Activated naive CD4-positive, alpha-beta T cell (primary cell): Measurements from ENCODE around the gene CECR2.

Experiments
- DNase-seq, 4 experiments: peaks; one replicate each; lab custom pipeline; 2025; lab: John Stamatoyannopoulos, UW

CECR2 gene

GRCh38 chr22:17460895-17461294 is 91.6 kb downstream of the CECR2 start:
- DNase-seq, result no peak

GRCh38 chr22:17470880-17471500 is 101.7 kb downstream of the CECR2 start:
- DNase-seq, result no peak

GRCh38 chr22:17471886-17472535 is 102.8 kb downstream of the CECR2 start:
- no peak for DNase-seq

- DNase-seq, result no peak
Measured at GRCh38 chr22:17472932-17473331, 103.7 kb downstream of the CECR2 start.

- no peak for DNase-seq
Measured at GRCh38 chr22:17475318-17476230, 106.3 kb downstream of the CECR2 start.

GRCh38 chr22:17476838-17477237 is 107.6 kb downstream of the CECR2 start:
- DNase-seq, result no peak

- DNase-seq, result no peak
Measured at GRCh38 chr22:17477391-17477833, 108.2 kb downstream of the CECR2 start.

GRCh38 chr22:17479135-17479534 is 109.9 kb downstream of the CECR2 start:
- no peak for DNase-seq

GRCh38 chr22:17481424-17481823 is 112.2 kb downstream of the CECR2 start:
- DNase-seq, result no peak

- no peak for DNase-seq
Measured at GRCh38 chr22:17483688-17484372, 114.6 kb downstream of the CECR2 start.

- no peak for DNase-seq
Measured at GRCh38 chr22:17484608-17485007, 115.3 kb downstream of the CECR2 start.

- DNase-seq, result no peak
Measured at GRCh38 chr22:17486313-17486712, 117.1 kb downstream of the CECR2 start.

GRCh38 chr22:17486719-17487118 is 117.5 kb downstream of the CECR2 start:
- no peak for DNase-seq

GRCh38 chr22:17489101-17489500 is 119.8 kb downstream of the CECR2 start:
- no peak for DNase-seq

GRCh38 chr22:17491090-17491640 is 121.9 kb downstream of the CECR2 start:
- DNase-seq, result no peak

GRCh38 chr22:17492247-17492646 is 123.0 kb downstream of the CECR2 start:
- DNase-seq, result no peak

GRCh38 chr22:17493419-17493981 is 124.2 kb downstream of the CECR2 start:
- no peak for DNase-seq

GRCh38 chr22:17496841-17497240 is 127.6 kb downstream of the CECR2 start:
- DNase-seq, result no peak

- DNase-seq, result no peak
Measured at GRCh38 chr22:17501679-17502285, 132.5 kb downstream of the CECR2 start.

- DNase-seq, result no peak
Measured at GRCh38 chr22:17508110-17508509, 138.8 kb downstream of the CECR2 start.

GRCh38 chr22:17512960-17513359 is 143.7 kb downstream of the CECR2 start:
- DNase-seq, result no peak
